ENCODE measurements around the gene PROB1. TPM values are rescaled to one million over a fixed set of nuclear protein-coding genes. Genes with fewer than 3 reads are reported as not detected.
"Not testable (repeated sequence)": the region's sequence is repeated elsewhere in the genome, so short reads cannot be mapped to it uniquely, and the experiment has no call there.

The PROB1 gene
- total RNA-seq, 1 donor from 2014 or later: 0.75 TPM

GRCh38 chr5:139394123-139394653, 716 bp downstream of the PROB1 start:
- DNase-seq (ENCODE audit: low spot score): no peak
- peak; percentile 54 for ATAC-seq

GRCh38 chr5:139393497-139394122, 1.3 kb downstream of the PROB1 start:
- DNase-seq (ENCODE audit: low spot score) (no peak), ATAC-seq (no peak)

- peak; percentile 67 for ATAC-seq
- DNase-seq (ENCODE audit: low spot score): no peak
Measured at GRCh38 chr5:139392678-139393496, 2.0 kb downstream of the PROB1 start.

GRCh38 chr5:139392324-139392677, 2.6 kb downstream of the PROB1 start:
- DNase-seq (ENCODE audit: low spot score): no peak
- ATAC-seq: no peak

GRCh38 chr5:139391570-139392323, 3.2 kb downstream of the PROB1 start:
- DNase-seq (ENCODE audit: low spot score): no peak
- ATAC-seq: no peak

- ATAC-seq: no peak
- DNase-seq (ENCODE audit: low spot score): no peak
Measured at GRCh38 chr5:139390639-139391569, 4.0 kb downstream of the PROB1 start.

GRCh38 chr5:139389701-139390638, 4.9 kb downstream of the PROB1 start, which contains the start of gene MZB1:
Gene MZB1, minus strand, starts transcription at chr5:139389913. Its CDS starts 57 bp downstream, at chr5:139389856.
- no peak for DNase-seq (ENCODE audit: low spot score)
- ATAC-seq: no peak

- ATAC-seq: no peak
- DNase-seq (ENCODE audit: low spot score): no peak
Measured at GRCh38 chr5:139388198-139388821, 6.6 kb downstream of the PROB1 start.

GRCh38 chr5:139387611-139388197, 7.2 kb downstream of the PROB1 start:
- DNase-seq (ENCODE audit: low spot score) (no peak), ATAC-seq (no peak)

GRCh38 chr5:139386956-139387355, 7.9 kb downstream of the PROB1 start:
- not testable (repeated sequence) for ATAC-seq; DNase-seq (ENCODE audit: low spot score)

GRCh38 chr5:139386050-139386438, 8.9 kb downstream of the PROB1 start:
- DNase-seq (ENCODE audit: low spot score): no peak
- ATAC-seq: no peak

- peak; percentile 58 for ATAC-seq
- no peak for DNase-seq (ENCODE audit: low spot score)
Measured at GRCh38 chr5:139385061-139386049, 9.5 kb downstream of the PROB1 start.

GRCh38 chr5:139384591-139385051, 10.3 kb downstream of the PROB1 start:
- ATAC-seq (no peak), DNase-seq (ENCODE audit: low spot score) (no peak)

GRCh38 chr5:139383993-139384590, 10.8 kb downstream of the PROB1 start:
- DNase-seq (ENCODE audit: low spot score): no peak
- peak; percentile 52 for ATAC-seq

GRCh38 chr5:139383275-139383992, 11.5 kb downstream of the PROB1 start, which contains the start of gene SLC23A1:
Gene SLC23A1, minus strand, starts transcription at chr5:139383297. Its CDS starts 44 bp downstream, at chr5:139383253.
- ATAC-seq: peak; percentile 73

GRCh38 chr5:139382807-139383206, 12.1 kb downstream of the PROB1 start:
- ATAC-seq: peak; percentile 6
- DNase-seq (ENCODE audit: low spot score): no peak

More at GRCh38 chr5:139383275-139383992, 11.5 kb downstream of the PROB1 start, which contains the start of gene SLC23A1:
- peak; percentile 91 for DNase-seq (ENCODE audit: low spot score)

All from left lobe of liver (tissue), 2 donors.